ENCODE measurements around the gene SOAT1.

SOAT1 gene

GRCh38 chr1:179302070-179302469, 8.5 kb downstream of the SOAT1 start:
- DNase-seq, result no peak
- intact Hi-C loops (cut with DNase I), result no loop called here

- intact Hi-C loops (cut with DNase I), result no loop called here
- DNase-seq, result no peak
These were observed 9.7 kb downstream of the SOAT1 start for GRCh38 chr1:179303200-179303785.

GRCh38 chr1:179305450-179305849, 11.9 kb downstream of the SOAT1 start:
- intact Hi-C loops (cut with DNase I), result no loop called here
- no peak for DNase-seq

GRCh38 chr1:179310291-179310690, 16.7 kb downstream of the SOAT1 start:
- intact Hi-C loops (cut with DNase I), result no loop called here
- no peak for DNase-seq

- DNase-seq, result no peak
- intact Hi-C loops (cut with DNase I), result no loop called here
These were observed 17.1 kb downstream of the SOAT1 start for GRCh38 chr1:179310721-179311120.

GRCh38 chr1:179311149-179311700, 17.6 kb downstream of the SOAT1 start:
- no peak for DNase-seq
- intact Hi-C loops (cut with DNase I), result no loop called here

GRCh38 chr1:179313004-179313403, 19.4 kb downstream of the SOAT1 start:
- no peak for DNase-seq
- intact Hi-C loops (cut with DNase I), result no loop called here

- intact Hi-C loops (cut with DNase I), result no loop called here
- no peak for DNase-seq
These were observed 21.3 kb downstream of the SOAT1 start for GRCh38 chr1:179314928-179315327.

- DNase-seq, result no peak
- intact Hi-C loops (cut with DNase I), result no loop called here
These were observed 24.9 kb downstream of the SOAT1 start for GRCh38 chr1:179318491-179318890.

- intact Hi-C loops (cut with DNase I), result no loop called here
- no peak for DNase-seq
These were observed 28.1 kb downstream of the SOAT1 start for GRCh38 chr1:179321533-179322216.

- intact Hi-C loops (cut with DNase I), result no loop called here
- DNase-seq, result no peak
These were observed 29.0 kb downstream of the SOAT1 start for GRCh38 chr1:179322557-179322956.

GRCh38 chr1:179323436-179323835, 29.8 kb downstream of the SOAT1 start:
- DNase-seq, result no peak

GRCh38 chr1:179325836-179326235, 32.2 kb downstream of the SOAT1 start:
- intact Hi-C loops (cut with DNase I), result no loop called here
- no peak for DNase-seq

More at GRCh38 chr1:179323436-179323835, 29.8 kb downstream of the SOAT1 start:
- intact Hi-C loops (cut with DNase I), result no loop called here

GRCh38 chr1:179326746-179327145, 33.1 kb downstream of the SOAT1 start:
- intact Hi-C loops (cut with DNase I), result no loop called here
- DNase-seq, result no peak

GRCh38 chr1:179327196-179327595, 33.6 kb downstream of the SOAT1 start:
- DNase-seq, result no peak
- intact Hi-C loops (cut with DNase I), result no loop called here

GRCh38 chr1:179327679-179328078, 34.1 kb downstream of the SOAT1 start:
- intact Hi-C loops (cut with DNase I), result no loop called here
- DNase-seq, result no peak

- intact Hi-C loops (cut with DNase I), result no loop called here
- DNase-seq, result no peak
These were observed 36.3 kb downstream of the SOAT1 start for GRCh38 chr1:179329862-179330261.

- intact Hi-C loops (cut with DNase I), result no loop called here
- no peak for DNase-seq
These were observed 40.8 kb downstream of the SOAT1 start for GRCh38 chr1:179334440-179334839.

GRCh38 chr1:179337288-179337687, 43.7 kb downstream of the SOAT1 start:
- no peak for DNase-seq
- intact Hi-C loops (cut with DNase I), result no loop called here

GRCh38 chr1:179337942-179338560, 44.5 kb downstream of the SOAT1 start:
- no peak for DNase-seq
- intact Hi-C loops (cut with DNase I), result no loop called here

GRCh38 chr1:179340918-179341317, 47.3 kb downstream of the SOAT1 start:
- intact Hi-C loops (cut with DNase I), result no loop called here

More at GRCh38 chr1:179340918-179341317, 47.3 kb downstream of the SOAT1 start:
- DNase-seq, result no peak

All from posterior cingulate gyrus (tissue), 11 donors.